SK-N-SH treated with all-trans-retinoic acid at 6 μM for 48 hours (cell line): ENCODE data around the gene KLHL17.

Experiments
- ARNTL ChIP-seq: fragments of 450-650 bp; formaldehyde crosslinking; IDR thresholded peaks from 2 replicates; pipeline ENCODE4 v1.5.0; 2020; ENCODE audit warnings: low read depth, mild to moderate bottlenecking, moderate library complexity, borderline replicate concordance
- GLIS3 ChIP-seq: fragments of 250-450 bp; sonication (Bioruptor Pico); IDR thresholded peaks from 2 replicates; pipeline ENCODE4 v1.5.0; 2020; ENCODE audit warnings: mild to moderate bottlenecking, moderate library complexity
- OSR1 ChIP-seq: fragments of 250-450 bp; sonication (Bioruptor Pico); IDR thresholded peaks from 2 replicates; pipeline ENCODE4 v1.8.0; 2022; ENCODE audit warnings: moderate library complexity, mild to moderate bottlenecking, inconsistent platforms
- PPARA ChIP-seq: fragments of 250-450 bp; sonication (Bioruptor Pico); IDR thresholded peaks from 2 replicates; pipeline ENCODE4 v1.5.0; 2020; ENCODE audit warnings: mild to moderate bottlenecking, borderline replicate concordance
- RARB ChIP-seq: fragments of 250-450 bp; sonication (Bioruptor Pico); IDR thresholded peaks from 2 replicates; pipeline ENCODE4 v1.8.0; 2021; ENCODE audit warnings: mild to moderate bottlenecking, moderate library complexity
- ZFP3 ChIP-seq: fragments of 250-450 bp; sonication (Bioruptor Pico); IDR thresholded peaks from 2 replicates; pipeline ENCODE4 v1.5.0; 2020; ENCODE audit warnings: mild to moderate bottlenecking, moderate library complexity
- ZNF70 ChIP-seq: fragments of 450-650 bp; formaldehyde crosslinking; IDR thresholded peaks from 2 replicates; pipeline ENCODE4 v1.5.0; 2020; ENCODE audit warnings: mild to moderate bottlenecking, moderate library complexity
- TF ChIP-seq, protein P1 (sequence below): fragments of 250-450 bp; sonication (Bioruptor Pico); IDR thresholded peaks from 2 replicates; pipeline ENCODE4 v1.8.0; 2020; ENCODE audit warnings: mild to moderate bottlenecking, moderate library complexity, borderline replicate concordance

DNA sequence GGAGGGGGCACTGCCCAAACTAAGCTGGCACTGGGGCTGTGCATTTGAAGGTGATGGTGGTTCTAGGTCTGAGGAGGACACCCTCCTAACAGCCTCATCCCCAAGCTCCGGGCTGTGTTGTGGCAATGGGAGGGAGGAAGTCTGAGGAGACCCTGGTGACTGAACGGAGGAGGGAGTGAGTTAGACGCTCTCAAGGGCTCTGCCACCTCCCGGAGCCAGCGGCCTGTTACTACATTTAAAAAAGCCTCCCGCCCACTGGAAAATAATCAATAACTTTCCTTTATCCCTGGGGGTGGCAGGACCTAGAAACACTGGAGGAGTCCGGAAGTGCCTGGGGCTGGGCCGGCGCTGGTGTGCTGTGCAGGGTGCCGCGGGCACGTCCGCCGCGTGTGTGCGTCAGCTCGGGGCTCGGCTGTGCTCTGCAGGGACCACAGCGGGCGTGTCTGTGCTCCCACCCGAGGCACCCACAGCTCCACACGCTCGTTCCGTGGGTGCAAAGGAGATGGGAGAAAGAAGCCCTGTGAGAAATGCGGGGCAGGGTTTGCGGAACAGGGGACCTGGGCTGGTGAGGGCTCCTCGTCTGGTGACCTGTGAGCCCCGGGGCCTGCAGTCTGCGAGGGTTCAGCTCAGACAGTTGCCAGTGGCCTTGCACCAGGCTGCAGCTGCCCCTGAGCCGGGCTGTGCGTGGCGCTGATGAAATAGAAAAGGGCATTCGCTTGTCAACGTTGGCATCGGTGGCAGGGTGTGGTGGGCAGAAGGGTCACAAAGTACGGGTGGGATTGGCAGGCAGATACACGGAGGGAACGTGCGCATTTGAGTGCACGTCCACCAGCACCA is 31.3 kb upstream of the KLHL17 start:
- TF ChIP-seq ZFP3 (CRISPR knock-in tag) (no peak), RARB (CRISPR knock-in tag) (no peak), ARNTL (no peak), GLIS3 (CRISPR knock-in tag) (no peak), PPARA (CRISPR knock-in tag) (no peak), OSR1 (CRISPR knock-in tag) (no peak), ZNF70 (CRISPR knock-in tag) (no peak)
- TF ChIP-seq, protein P1, sequence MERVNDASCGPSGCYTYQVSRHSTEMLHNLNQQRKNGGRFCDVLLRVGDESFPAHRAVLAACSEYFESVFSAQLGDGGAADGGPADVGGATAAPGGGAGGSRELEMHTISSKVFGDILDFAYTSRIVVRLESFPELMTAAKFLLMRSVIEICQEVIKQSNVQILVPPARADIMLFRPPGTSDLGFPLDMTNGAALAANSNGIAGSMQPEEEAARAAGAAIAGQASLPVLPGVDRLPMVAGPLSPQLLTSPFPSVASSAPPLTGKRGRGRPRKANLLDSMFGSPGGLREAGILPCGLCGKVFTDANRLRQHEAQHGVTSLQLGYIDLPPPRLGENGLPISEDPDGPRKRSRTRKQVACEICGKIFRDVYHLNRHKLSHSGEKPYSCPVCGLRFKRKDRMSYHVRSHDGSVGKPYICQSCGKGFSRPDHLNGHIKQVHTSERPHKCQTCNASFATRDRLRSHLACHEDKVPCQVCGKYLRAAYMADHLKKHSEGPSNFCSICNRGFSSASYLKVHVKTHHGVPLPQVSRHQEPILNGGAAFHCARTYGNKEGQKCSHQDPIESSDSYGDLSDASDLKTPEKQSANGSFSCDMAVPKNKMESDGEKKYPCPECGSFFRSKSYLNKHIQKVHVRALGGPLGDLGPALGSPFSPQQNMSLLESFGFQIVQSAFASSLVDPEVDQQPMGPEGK (CRISPR knock-in tag) = no peak
